IPS-NIHi11 (cell line): Measurements from ENCODE around the gene PCSK6.
A peak's percentile ranks its signal among the peaks of the same experiment; 100 is the strongest.

ENCODE experiments used
- DNase-seq: peaks from one replicate; pipeline ENCODE4 v3.0.0; 2012; ENCODE audit warnings: mixed read lengths, low spot score

Gene PCSK6

DNA sequence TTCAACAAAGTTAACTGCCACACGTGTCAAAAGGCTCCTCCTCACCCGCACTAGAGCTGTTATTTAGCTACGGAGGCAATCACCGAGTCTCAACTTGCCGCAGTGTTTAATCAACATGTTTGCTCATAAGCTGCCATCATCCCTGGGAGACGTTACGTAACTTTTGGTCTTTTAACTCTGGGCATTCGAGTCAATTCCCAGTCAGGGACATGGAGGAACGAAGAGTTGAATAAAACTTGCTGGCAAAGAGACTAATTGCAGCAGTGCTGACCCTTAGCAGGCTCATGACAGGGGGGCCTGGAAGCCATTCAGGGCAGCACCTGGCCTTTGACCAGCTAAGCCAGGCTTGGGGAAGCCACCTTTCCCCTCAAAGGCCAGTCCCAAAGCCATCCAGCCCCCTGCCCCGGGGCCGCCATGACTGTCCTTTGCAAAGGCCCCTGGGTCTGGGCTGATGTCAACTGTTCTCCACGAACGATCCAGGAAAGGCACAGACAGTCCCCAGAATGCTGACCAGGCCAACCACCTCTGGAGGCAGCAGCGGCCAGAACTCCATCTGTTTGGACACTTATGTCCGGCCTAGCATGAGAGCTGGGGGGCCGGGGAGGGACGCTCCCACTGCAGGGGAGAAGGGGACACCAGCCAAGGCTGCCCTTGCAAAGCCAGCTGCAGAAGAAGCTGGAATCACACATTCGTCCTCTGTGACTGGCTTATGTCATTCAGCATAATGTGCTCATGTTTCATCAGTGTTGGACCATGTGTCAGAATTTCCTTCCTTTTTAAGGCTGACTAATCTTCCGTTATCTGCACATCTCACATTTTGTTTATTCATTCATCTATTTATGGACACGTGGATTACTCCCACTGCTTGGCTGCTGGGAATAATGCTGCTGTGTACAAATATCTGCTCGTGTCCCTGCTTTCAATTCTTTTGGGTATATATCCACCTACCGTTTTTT, 43.7 kb downstream of the PCSK6 start:
- no peak for DNase-seq

DNA sequence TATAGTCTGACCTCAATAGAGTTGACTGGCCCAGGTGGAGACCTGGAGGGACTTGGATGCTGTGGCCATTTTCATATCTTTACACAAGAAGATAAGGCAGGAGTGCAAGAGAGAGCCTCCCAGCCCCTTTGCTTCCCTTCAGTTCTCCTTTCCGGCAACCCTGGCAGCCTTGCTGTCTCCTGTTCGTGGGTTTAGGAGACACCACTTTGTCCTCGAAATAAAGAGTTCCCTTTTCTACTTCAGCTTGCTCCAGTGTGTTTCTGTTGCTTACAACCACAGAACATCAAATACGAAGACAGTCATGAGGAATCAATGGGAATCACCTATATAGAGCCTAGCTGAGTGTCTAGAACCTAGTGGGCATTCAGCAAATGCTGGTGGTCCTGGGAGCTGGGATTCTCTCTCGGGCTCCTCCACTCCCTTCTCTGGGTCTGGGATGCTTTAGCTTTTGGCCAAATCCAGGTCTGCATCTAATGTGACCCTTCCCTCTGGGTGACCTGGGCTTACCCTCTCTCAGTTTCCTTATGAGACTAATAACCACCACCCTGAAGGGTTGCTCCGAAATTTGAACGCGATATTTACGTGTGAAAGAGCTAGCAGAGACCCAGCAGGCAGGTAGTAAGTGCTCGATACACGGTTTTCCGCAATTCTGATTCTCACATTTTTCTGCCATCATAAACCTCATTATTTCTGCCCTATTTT, 44.5 kb downstream of the PCSK6 start:
- no peak for DNase-seq

DNA sequence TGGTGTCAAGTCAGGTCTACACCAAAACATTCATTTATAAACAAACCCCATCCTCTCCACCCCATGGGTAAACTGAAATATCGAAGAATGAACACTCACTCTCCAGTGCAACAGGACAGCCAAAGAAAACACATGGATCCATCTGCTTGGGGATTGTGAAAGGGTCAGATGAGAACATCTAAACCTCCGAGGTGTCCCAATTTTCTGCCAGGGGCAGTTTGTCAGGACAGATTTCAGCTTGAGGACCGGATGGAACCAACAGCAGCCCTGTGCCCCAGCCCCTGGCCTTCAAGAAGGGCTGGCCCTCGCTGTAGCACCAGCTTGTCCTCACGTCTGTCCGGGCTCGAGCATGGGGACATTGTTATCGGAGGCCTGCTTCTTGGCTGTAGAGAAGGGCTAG, 45.5 kb downstream of the PCSK6 start:
- no peak for DNase-seq

DNA sequence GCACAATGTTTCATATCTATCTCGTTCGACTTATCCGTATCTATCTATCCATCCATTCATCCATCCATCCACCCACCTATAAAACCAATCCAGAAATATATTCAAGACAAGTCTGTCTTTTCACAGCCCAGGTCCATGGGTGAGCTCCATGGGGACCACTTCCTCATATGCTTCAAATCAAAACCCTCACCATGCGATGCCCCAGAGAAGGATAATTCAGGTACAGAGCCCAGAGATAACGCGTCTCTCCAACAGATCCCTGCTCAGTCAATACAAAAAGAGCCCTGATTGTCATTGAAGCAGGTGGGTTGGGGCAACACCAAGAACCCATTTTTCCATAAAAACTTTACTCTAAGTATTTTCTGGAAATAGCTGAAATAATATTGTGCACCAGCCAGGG, 47.2 kb downstream of the PCSK6 start:
- DNase-seq = no peak

DNA sequence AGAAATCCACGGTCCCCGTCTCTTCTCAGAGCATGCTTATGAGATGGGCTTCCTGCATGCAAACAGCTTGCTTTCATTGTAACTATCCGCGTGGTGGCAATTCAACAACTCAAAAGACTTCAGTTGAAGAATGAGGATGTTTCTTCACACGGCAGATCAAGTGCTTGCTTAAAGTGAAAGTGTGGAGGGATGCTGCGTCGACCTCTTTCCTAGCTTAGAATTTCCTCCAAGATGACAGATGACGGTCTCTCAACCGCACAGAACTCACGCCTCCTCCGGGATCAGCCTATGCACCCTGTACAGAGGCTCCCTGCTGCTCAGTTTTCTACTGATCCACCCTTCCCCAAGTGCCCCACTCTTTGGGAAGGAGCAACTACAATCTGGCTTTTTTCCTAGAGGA, 47.8 kb downstream of the PCSK6 start:
- no peak for DNase-seq

DNA sequence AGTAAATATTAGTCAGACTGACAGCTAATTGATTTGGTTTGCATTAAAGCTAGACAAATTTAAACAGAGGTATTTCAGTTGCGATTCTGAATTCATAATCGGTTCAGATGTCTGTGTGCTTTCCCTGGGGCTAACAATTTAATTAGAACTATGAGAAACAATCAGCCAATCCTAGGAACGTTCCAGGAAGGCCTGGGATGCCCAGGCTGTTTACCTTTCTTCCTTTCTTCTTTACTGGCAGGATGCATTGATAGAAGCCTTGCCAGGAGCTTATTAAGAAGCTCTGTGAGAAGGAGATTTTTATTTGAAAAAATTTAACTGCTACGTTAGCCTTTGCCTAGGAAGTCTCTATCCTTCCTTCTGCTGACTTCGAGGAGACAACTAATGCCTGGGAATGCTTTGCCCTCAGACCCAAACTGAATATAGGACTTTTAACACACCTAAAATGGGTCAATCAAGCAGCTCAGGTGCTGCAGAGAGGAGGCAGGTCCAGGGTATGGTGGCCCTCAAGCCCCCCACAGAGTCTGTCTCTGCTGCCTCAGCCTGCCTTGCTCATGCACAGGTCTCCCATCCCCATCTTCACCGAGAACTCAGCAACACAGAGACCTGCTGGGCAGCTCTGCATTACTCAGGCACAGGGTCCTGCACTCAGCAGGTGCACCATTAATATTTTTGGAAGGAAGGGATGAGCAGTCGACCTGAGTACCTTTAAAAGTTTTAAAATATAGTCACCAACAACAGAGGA, 48.5 kb downstream of the PCSK6 start:
- no peak for DNase-seq

DNA sequence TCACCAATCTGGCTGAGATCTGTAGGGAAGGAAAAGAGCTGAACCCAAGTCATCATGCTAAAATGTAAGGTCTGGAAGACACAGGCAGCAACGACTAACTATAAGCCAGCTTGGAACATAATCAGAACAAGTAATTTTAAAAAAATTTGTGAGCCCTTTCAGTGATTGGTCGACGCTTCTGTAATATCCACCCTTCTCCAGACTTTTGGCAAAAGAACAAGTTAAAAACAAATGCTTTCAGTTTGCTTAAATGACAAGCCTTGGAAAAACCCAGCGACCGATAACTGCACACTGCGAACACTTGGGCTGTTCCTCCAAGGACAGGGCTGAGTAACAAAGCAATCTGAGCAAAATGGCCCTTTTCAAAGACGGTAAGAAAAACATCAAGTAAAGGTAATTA, 49.6 kb downstream of the PCSK6 start:
- no peak for DNase-seq

DNA sequence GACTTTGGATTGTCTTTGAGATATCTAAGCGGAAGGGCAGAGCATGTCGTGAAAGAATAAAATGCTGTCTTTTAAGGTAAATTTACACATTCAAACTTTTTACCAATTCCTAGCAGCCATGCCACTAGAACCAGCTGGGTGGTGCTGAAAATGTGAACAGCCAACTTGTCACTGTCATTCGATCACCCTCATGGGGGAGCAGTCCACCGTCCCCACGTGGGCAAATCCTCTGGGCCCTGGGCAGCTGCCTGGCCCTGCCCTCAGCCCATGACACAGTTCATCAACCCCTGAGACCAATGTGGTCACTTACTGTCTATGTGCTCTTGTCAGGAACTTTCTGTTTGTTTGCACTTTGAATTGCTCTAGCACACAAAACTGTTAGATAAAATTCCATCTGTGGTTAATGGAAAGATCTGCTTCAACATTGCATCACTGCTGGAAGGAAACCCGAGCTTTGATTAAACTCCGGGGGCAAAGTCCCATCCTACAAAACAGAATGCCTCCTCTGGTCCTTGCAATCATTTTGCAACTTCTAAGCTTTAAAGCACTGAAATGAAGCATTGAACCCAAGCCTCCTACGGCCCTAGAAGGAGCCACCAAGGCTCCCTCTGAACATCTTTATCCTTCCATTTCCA, 50.1 kb downstream of the PCSK6 start:
- DNase-seq = no peak

DNA sequence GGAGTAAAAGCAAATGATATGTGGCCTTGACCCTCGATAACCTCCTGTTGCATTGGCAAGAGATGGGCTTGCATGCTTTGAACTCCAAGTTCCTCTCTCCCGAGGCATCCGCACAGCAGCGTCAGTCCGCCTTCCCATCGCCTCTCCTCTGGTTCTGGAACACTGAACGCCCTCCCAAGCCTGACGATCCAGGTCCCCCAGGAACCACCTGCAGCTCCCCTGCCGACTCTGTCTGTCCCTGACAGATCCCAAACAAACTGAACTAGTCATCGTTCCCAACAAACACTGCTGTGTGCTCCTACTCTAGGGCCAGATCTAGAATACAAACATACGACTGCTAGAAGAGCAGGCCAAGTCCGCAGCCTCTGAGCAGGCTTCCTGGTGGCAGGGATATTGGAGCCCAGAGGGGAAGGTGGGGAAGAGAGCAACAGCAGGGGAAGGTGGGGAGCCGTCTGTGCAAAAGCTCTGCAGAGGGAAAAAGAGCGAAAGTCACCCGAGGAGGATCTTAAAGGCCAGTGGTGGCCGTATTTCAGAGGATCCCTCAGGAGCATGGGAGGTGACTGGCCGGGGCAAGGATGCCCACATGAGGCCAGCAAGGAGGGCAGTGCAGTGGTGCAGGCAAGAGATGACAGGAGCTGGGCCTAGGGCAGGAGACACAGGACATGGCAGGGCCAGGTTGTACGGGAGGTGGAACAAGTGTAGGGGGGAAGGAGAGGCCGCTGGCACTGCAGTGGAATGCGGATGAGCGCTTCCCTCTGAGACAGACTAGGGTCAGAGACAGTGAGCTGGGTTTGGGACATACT, 50.8 kb downstream of the PCSK6 start:
- DNase-seq = no peak

DNA sequence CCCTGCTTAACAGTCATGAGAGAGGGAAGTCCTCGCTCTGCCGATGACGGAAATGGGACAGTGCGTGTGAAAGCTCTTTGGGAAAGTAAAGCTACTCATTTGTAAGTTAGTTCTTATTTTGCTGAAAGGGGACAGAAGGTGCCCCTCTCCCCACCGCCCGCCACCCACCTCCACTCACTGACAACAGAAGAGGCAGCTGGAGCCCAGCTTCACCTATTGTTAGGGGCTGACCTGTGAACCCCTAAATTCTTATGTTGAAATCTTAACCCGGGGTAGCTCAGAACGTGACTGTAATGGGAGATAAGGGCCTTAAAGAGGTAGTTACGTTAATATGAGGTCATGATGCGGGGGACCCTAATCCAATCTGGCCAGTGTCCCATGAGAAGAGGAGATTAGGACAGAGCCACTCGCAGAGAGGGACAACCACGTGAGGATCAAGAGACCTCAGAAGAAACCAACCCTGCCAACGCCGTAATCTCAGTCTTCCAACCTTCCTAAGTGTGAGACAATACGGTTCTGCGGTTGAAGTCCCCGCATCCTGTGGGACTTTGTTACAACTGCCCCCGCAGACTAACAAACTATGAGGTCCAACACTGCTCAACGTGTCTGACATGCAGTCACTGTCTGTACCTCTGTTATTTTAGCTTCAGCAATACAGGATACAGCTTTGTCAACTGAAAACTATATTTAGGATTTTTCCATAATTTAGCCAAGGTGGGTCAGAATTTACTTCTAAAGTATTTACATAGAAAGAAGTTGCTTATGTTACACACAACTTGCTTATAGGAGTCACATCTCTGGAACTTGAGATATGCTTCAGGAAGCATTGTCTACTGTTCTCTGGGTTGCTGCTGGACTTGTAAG, 51.7 kb downstream of the PCSK6 start:
- no peak for DNase-seq

DNA sequence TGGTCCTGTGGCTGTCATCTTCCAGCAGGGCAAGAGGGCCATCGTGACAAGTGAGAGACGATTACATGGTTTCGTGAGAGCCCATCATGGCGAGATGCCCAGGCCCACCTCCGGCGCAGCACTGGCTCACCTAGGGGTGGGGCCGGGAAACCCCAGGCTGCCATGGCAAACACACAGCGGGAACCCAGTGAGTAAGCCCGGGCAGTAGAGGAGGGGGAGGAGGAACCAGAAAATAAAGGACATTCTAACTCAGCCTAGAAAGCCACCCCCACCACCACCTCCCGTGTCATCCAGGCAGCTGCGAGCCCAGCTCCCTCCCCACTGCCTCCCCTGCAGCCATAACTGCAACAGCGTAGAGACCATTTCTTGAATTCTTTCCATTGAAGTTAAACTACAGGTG, 52.3 kb downstream of the PCSK6 start:
- DNase-seq = no peak

DNA sequence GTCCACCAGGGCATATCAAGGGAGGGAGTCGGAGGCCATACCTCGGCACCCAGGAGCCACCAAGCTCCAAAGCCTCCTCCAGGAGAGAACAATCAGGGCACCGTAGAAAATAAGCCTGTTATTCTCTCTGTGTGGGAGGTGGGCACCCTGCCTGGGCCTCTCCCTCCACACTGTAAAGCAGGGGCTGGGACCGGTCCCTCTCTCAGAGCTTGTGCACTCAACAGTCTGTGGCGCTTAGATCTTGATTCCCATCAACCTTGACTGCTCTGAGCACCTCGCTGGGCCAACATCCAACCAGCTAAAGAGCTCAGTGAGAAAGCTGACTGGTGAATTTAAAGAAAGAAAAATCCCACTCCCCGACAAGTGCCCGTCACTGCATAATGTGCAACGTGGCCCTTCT, 53.0 kb downstream of the PCSK6 start:
- DNase-seq = no peak

DNA sequence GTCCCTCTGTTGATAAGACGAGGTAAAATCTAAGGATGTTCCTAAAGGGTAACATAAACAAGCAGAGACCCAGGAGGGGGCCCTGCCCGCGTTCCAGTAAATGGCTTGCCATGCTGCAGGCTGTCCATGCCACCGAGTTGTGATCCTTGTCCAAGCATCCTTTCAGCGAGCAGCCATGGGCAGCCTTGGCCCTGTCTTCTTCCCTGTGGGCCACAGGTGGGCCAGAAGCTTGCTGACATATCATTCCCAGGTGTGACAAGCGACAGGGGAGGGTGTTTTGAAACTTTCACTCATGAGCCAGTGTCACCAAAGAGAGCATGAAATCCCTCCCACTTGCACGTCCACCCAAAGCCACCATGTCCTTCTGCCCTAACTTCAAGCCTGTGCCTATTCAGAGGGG, 53.7 kb downstream of the PCSK6 start:
- DNase-seq = no peak

DNA sequence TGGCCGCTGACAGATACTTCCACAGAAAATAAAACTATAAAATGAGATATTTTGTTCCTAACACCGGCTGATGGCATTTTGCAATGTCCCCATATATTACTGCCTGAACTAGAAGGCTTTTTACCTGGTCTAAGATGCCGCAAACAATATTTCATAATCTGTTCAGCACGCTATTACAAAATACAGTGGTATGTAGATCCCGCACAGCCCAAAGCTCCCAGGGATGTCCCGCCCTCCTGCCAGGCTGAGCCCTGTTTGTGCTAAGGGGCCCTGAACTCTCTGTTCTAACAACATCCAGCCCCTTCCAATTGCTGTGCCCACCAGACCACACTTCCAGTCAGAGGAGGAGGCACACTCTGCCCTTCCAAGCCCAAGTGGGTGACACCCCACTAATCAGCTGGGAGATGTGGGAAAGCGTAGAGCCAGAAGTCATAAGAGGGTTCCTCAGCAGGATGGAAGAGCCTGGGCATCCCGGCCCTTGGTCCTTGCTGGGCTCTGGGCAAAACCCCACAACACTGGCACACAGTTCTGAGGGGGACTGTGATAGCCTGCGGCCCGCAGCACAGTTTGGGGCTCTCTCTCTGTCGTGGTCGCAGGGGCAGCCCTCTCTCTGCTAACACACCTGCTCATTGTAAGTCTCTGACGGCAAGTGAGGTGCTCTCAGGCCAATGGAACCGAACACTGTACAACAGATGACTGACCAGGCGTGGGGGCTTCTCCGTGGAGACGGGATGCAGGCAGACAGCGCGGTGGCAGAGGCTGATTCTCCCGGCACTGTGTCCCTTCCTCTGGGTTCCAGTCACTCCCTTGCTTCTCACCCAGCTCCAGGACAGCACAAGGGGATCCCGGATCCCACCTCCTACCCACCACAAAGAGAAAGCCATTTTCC, 55.2 kb downstream of the PCSK6 start:
- DNase-seq = no peak

DNA sequence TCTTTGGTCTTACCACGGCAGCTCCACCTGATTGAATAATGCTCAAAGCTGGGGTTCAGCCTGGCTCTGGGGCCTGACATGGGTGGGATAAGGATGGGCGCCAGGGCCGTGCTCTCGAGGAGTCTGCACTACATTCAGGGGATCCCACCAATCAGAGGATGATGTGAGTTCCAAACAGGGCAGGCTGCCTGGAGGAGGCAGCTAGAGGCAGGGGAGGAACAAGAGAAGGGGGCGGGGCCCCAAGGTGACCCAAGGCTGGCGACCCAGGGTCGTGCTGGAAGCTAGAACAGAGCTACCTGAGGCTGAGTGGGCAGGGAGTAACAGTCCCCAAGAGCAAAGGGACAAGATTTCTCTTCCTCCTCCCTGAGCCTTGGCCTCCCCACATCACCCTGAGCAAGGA, 56.1 kb downstream of the PCSK6 start:
- DNase-seq = peak; percentile 56

DNA sequence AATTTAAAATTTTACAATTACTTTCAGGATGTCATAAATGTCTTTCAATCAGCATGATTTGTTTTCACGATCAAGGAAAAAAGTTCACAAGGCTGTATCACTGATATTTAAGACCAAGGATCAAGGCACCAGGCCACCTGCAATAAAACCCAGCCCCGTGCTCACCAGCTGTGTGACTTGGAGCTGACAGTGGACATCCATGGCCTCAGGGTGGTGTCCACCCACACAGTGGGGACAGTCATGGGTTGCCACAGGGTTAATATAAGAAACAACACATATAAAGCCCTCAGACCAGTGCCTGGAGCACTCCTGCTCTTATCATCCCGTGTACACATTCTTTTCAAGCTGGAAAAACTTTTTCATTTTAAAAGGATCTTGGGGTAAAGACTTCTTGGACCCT, 56.5 kb downstream of the PCSK6 start:
- DNase-seq = no peak

DNA sequence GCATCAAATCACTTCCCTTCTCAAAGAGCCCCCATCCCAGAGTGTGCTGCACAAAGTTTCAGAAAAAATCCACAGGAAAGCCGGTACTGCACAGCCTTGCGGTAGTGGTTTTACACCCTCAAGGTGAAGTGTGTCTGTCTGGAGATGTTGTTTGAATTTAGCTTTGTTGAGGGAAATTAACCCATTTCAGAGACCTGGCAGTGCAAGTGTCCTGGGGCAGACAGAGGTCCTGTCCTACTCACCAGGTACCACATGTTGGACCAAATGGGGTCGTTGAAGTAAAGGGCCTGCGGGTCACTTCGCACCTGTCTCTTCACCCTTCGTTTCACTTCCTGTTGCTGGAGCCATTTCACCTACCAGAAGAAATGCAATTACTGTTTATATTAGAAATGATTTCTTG, 57.8 kb downstream of the PCSK6 start:
- no peak for DNase-seq

DNA sequence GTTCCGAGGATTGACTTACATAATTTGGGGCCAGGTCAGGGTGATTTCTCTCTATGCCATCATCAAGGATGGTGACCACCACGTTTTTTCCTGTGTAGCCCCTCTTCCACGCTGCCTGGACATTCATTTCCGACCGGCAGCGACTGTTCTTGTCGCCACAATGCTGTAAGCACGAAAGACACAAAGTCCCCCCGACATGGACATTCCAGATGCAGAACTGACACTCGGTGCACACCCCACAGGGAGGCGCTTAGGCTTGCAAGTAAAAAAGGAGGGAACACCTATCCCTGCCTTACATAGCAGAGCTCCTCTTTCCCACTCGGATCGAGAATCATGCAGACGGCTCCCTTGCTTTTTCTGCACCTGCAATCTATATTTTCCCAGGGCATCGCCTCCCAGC, 58.2 kb downstream of the PCSK6 start:
- DNase-seq = no peak

DNA sequence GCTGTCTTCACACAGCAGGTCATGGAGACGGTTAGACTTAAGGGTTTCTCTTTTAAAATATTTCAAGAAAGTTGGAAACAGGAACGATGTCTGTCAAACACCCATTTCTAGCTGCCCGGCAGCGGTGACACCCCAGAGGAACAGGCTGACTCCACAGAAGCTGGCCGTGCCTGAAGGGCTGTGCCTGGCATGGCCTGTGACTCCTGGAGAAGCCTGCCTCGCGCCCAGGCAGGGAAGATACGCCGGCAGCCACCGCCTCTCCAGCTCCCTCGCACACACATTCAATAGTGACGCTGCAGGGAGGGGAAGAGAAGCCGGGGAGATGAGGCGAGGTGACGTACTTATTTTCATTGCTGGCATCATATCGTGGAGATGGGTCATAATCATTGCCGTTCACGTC, 59.9 kb downstream of the PCSK6 start:
- DNase-seq = no peak
